Left ventricle myocardium superior (tissue), 1 donor: Measurements from ENCODE around the gene PUSL1. TPM values are rescaled to one million over a fixed set of nuclear protein-coding genes. Genes with fewer than 3 reads are reported as not detected.
A peak's percentile ranks its signal among the peaks of the same experiment; 100 is the strongest.

ENCODE experiments used
- ATAC-seq: fragments of 200-7000 bp; cut with Tn5 transposase; one replicate; pipeline ENCODE4 v1.9.1; 2020; ENCODE audit warnings: mild to moderate bottlenecking, moderate library complexity
- DNase-seq: peaks from one replicate; pipeline ENCODE4 v3.0.0-alpha.2; 2020
- intact Hi-C: fragments of 100-400 bp; cut with micrococcal nuclease; formaldehyde crosslinking; loops from one replicate; pipeline ENCODE4 v1.11.0; 2022
- long read RNA-seq: library from polyadenylated mRNA; unstranded; transcript quantifications from one replicate; pipeline ENCODE4 v2.0.0, GENCODE V29; 2021
- total RNA-seq: library from RNA; stranded (reverse); fragmentation: NEBNext Ultra II Directional; extraction: Animal tissue kit (Norgen Biotek cat#: 25700); gene quantifications from one replicate; pipeline ENCODE4 v1.2.1, GENCODE V29; 2021
- donor health status: DM: no; HTN: yes; CAD: no; lungs with severe emphysema.

PUSL1 gene, protein sequence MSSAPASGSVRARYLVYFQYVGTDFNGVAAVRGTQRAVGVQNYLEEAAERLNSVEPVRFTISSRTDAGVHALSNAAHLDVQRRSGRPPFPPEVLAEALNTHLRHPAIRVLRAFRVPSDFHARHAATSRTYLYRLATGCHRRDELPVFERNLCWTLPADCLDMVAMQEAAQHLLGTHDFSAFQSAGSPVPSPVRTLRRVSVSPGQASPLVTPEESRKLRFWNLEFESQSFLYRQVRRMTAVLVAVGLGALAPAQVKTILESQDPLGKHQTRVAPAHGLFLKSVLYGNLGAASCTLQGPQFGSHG
- total RNA-seq = 11.1 TPM
- long read RNA-seq, transcript PUSL1-201 (8 exons, 1,287 nt) = major isoform, 8 of 34 reads
- long read RNA-seq, partial matches to known transcripts = 17 of 34 reads
- long read RNA-seq, other reads (novel, unspliced or antisense) = 9 of 34 reads

DNA sequence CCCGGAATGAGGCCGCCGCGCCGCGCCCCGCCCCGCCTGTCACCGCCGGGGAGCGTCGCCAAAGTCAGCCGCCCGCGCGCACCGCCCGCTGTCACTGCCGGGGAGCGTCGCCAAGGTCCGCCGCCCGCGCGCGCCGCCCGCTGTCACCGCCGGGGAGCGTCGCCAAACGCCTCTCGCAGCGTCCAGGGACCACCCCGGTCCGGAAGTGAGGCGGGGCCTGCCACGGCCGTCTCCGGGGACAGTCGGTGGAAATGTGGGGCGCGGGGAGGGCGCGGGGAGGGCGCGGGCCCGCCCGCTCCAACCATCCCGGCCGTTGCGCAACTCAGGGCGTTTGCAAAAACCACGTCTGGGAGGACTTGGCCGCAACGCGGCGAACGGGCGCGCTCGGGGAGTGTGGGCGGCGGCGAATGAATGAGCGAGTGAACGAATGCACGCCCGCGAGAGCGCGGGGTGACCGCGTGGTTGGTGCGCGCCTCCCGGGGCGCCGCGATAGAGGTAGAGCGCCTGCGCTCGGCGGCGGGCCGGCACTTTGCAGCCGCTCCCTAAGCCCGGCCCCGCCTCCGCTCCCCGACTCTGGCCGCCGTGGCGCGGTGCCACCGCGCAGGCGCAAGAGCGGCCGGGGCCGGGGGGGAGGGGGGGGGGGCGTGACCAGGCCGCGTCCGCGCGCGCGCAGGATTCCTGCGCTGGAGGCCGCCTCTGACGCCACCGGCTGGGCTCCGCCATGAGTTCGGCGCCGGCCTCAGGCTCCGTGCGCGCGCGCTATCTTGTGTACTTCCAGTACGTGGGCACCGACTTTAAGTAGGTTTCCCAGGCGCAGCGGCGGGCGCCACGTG is at the start of gene PUSL1, which contains the start of gene ACAP3:
TSS of gene PUSL1 (plus strand) at position 675 of the 833 bp plus-strand sequence. CDS start at position 722, 47 bp downstream.
TSS of gene ACAP3 (minus strand) at position 8 of the 833 bp plus-strand sequence. CDS start 115 bp downstream, outside the sequence.
- ATAC-seq (peak; percentile 75), DNase-seq (peak; percentile 94)
- intact Hi-C loops = no loop called here

DNA sequence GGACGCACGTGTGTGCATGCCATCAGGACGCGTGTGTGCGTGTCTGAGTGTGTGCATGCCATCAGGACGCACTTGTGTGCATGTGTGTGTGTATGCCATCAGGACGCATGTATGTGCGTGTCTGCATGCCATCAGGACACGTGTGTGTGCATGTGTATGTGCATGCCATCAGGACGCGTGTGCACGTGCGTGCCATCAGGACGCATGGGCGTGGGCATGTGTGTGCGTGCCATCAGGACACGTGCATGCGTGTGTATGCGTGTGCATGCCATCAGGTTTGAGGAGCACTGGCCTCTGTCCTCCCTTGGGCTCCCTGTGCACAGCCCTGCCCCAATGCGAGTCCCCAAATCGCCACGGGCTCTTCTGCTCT is 49.3 kb upstream of the PUSL1 start:
- DNase-seq = no peak

DNA sequence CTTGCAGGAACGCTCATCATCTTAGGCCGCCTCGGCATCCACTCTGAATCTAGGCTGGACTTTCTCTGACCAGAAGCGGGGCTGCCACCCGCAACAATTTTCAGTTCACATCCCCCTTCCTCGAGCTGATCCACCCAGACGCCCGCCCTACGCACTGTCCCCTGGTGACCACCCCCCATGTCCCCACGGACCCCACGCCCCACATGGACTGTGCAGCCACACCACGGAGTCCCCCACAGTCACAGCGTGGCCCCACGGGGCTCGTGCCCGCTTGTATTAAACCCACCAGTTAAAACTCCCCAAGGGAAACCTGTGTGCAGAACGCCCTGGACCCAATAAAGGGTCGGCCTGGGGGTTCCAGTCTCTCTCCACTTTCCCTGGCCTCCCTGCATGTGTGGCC is 48.9 kb upstream of the PUSL1 start:
- intact Hi-C loops = no loop called here
- no peak for DNase-seq
- ATAC-seq = no peak

More for the DNA sequence above, 49.3 kb upstream of the PUSL1 start:
- ATAC-seq = no peak
- intact Hi-C loops = no loop called here

DNA sequence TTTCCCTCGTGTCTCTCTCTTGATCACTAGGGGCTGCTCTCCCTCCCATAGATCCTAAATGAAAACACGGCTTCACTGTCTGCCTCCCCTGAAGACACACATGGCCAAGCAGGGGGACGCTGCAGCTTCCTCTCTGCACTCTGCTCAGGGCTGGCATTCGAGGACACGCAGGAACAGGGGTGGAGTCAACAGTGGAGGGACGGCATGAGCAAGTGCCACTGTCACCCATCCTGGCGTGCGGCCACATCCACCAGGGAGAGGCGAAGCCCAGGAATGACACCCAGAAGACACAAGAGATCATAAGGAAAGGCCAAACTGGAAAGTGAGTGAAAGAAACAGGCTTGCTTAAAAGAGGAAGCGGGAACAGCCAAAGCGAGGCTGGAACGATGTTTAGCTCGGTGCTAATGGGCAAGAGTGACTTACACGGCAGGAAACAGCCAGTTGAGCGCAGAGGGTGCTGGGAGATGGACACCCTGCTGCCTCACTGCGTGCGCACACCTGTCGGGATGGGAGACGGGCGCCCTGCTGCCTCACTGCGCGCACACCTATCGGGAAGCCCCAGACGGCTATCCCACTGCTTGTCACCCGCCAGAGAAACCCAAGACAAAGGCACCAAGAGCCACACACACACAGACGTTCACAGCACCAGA is 48.3 kb upstream of the PUSL1 start:
- intact Hi-C loops = no loop called here
- peak; percentile 65 for DNase-seq
- peak; percentile 64 for ATAC-seq

DNA sequence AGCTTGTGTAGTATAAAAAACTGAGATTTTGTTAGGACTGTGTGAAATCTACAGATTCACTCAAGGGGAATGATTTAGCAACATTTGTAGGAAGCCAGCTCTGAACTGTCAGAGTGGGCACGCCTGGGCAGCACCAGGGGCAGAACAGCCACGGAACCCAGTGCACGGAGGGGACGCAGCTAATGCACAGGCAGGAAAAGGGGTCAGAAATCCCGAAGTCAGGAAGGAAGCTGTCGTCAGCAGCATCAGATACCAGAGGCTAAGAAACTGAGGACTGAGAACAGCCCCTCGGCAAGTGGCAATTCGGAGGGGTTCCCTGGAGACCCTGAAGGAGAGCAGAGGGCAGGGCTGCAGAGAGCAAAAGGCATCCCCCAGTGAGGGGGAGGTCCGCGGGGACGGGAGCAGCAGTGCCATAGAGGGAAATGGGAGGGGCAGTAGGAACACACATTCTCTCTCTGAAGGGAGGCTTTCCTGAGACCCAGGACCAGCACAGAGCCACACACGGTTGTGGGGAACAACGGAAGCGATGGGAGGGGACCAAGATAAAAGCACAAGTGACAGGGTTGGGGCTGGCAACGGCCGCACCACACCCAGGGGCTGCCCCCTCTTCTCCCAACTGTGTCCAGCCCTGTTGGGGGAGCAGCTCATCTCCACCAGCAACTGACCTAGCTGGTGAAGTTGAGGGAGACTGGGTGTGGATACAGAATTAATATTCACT is 47.4 kb upstream of the PUSL1 start:
- intact Hi-C loops = no loop called here
- ATAC-seq = peak; percentile 8
- DNase-seq = no peak

DNA sequence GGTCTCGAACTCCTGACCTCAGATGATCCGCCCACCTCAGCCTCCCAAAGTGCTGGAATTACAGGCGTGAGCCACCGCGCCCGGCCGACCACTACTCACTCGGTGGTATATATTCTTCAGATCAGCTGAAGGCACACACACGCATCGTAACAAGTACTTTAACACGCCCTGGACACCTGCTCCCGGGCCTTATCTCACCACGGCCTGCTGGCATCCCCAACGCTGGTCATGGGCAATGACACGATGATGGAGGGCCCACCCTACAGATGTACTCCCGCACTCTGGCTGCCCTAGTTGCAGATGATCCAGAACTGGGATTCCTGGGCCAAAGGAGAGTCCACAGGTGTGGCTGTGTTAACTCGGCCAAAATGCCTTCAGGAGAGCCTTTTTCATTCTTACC is 46.3 kb upstream of the PUSL1 start:
- DNase-seq (no peak), ATAC-seq (no peak)
- intact Hi-C loops = no loop called here

DNA sequence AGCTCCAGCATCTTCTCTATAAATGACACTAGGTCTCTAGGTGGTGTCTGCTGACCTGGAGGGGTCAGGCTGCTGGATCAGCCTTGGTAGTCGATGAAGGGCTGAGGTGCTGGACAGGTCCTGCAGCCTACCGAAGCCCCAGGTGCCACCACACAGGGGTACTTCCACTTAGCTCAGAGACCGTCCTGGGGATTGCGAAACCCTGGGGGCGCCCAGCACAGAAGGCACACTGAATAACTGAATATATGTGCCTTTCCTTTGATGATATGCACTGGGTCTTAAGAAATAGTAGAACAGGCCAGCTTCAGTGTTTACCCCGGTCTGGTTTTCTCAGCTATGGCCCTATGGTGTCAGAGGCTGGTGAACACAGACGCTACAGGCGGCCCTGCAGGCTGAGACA is 45.6 kb upstream of the PUSL1 start:
- no peak for ATAC-seq
- intact Hi-C loops = no loop called here
- DNase-seq = no peak

DNA sequence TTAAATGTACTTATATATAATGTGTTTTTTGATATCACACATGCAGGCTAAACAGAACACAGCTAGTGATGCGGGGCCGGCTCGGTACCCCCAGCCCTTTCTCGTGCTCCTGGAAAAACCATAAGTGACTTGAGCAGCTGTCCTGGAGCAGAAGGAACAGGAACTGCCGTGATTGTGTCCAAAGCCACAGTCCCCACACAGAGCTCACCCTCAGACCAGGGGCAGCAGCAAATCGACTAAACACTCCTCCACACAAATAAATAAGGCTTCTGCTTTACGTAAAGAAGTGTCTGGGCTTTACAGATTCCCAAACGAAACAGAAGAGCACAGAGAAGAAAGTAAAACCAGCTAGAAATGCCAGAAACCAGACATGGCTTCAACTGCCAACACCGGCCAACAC is 44.4 kb upstream of the PUSL1 start:
- no peak for DNase-seq
- no peak for ATAC-seq
- intact Hi-C loops = no loop called here

DNA sequence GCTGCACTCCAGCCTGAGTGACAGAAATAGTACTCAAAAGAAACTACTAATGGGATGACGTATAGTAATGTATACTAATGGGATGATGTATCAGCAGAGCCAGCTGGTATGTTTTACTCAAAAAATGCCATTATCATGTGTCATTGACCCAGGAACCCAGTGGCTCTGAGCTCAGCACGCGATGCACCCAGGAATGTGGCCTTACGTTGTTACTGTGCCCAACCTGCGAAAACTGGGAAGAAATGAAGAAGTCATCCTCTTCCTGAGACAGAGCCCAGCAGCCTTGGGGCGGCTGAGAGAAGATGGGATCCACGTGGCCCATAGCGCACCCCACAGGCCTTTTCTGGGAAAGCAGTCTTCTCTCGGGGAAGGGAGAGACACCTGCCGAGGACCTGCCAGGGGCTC is 43.5 kb upstream of the PUSL1 start:
- intact Hi-C loops = no loop called here
- ATAC-seq (no peak), DNase-seq (no peak)

DNA sequence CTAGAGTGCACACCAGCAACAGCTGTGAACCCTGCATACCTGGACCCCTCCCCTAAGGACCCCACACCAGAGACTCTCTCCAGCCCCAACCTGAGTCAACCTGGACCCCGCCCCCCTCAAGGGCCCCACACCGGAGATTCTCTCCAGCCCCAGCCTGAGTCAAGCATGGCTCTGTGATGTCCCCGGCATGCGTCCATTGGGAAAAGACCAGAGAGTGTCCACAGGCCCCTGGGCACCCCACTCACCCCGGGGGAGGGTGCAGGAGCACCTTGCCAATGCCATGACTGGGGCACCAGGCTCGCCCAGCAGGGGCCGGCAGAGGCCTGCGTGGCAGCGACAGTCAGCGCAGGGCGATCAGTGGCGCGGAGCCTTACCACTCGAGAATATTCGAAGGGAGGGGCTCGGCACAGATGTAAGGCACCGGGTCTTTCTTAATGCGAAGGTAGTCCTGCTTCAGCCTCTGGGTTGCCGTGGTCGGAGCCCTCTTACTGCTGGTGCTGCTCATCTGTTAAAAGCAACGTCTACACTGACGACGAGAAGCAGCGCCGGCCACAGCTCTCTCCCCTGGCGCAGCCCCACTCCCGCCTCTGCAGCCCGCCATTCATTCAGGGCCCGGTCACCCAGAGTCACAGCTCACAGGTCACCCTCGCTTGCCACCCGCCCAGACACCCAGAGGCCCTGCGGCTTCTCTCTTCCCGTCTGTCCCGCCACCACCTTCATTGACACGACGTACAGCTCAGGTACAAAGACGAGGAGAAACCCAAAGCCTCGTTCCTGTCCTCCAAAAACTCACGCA is 40.7 kb upstream of the PUSL1 start:
- no peak for ATAC-seq
- no peak for DNase-seq
- intact Hi-C loops = no loop called here

DNA sequence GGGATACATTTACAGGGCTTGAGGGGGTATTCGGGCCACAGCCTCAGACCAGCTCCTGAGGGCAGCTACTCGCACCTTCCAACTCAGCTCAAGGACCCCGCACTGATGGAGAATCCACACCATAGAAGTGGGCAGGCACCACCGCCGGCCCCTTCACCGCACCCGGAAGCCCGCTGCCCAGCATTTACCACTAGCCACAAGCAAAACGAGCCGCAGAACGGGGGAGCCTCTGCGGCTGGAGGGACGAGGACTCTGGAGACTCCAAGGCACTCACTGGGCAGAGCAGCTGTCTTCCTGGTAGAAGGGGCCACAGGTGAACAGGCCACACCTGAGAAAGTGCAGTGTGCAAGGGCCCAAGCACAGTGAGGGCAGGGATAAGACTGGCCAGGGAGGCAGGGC is 40.1 kb upstream of the PUSL1 start:
- no peak for ATAC-seq
- intact Hi-C loops = no loop called here
- DNase-seq = no peak

DNA sequence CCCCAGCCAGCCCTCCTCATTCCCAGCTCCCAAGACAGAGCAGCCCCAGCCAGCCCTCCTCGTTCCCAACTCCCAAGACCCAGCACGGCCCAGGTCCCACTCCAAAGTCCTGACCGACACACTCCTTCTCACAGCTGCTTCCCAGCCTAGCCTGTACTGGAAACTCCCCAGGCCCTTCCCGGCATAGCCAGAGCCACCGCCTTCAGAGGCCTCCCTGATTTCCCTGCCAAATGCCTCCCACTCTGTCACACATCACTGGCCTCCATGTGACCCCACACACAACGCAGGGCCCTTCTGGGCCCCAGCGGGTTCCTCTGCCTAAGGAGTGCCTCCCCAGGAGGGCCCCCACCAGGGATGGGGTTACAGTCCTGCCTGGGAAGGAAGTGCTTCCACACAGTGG is 37.6 kb upstream of the PUSL1 start:
- DNase-seq (no peak), ATAC-seq (no peak)
- intact Hi-C loops = no loop called here

DNA sequence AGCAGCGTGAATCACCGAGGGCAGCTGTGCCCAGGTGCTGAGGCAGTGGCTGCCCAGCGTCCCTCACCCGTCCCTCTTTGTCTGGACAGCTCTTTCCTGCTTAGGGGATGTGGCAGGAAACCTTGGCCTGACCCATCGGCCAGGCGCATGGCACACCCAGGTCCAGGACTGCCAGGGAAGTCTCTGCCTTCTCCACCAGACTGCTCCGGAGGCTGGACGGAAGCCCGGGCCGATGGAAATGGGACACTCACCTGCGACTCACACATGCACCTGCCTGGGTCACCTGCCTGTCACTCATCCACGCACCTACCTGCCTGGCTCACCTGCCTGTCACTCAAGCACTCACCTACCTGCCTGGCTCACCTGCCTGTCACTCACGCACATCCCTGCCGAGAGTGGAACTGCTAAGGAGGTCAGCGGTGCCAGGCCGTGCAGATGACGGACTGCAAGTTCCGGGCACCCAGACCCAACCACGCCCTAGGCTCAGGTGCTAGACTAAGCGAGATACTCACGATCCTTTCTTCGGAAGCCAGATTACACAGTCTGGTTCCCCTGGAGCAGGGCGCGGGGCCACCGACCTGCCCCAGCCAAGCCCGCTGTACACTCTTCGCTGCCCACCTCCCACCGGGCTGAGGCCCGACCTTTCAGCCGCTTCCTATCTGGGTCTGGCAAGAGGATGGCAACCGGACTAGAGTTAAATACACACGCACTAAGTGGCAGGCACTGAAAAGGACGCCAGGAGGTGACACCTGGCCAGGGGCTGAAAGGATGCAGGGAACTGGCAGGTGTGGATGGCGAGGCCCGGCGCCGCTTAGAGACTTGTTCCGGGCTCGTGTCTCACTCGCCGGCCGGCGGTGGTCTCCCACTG is 35.8 kb upstream of the PUSL1 start:
- no peak for DNase-seq
- no peak for ATAC-seq
- intact Hi-C loops = no loop called here

DNA sequence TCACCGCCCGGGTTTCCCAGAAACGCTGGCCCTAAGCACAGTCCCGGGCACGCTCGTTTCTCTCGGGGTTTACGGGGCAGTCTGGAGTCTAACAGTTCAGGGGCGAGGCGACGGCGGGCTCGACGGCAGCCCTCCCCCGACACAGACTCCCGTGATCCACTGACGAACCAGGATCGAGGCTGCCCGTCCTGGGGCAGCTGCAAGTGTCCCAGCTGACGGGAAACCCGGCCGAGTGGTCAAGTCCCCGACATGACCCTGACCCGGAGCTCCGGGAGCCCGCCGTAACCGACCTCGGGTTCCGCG is 35.2 kb upstream of the PUSL1 start:
- DNase-seq = no peak
- intact Hi-C loops = no loop called here
- no peak for ATAC-seq

DNA sequence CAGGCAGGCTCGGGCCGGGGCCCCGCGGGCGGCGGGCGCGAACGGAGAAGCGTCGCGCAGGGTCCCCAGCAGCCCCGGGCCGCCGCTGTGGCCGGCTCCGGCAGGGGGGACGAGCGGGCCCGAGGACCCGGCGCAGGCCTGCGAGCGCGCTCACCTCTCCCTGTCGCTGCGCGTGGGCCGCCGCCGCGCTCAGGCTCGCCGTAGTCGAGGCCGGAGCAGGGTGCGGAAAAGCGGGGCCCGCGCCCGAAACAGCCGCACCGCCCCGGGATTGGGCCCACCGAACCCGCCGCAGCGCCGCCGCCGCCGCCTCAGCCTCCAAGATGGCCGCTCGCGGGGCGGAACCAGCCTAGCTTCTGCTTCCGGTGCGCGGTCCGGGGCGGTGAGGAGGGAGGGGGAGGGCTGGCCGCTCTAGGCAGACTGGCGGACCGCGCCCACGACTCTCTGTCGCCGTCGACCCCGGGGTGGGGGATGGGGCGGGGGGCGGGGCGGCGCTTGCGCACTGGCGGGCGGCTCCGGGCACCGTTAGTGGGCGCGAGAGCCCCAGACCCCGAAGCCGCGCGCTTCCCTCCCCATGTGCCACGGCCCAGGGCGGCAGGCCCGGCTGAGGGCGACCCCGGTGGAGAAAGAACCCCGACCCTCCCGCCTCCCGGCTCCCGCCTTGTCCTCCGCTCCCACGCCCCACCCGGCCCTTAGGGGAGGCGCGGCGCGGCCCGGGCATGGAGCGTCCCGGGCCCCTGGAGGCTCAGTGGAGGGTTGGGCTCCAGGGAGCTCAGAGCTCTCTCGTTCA is 34.7 kb upstream of the PUSL1 start, which contains the start of gene UBE2J2:
TSS of gene UBE2J2 (minus strand) at position 343 of the 787 bp plus-strand sequence. CDS start 5,862 bp downstream, outside the sequence.
- peak; percentile 98 for ATAC-seq
- DNase-seq = peak; percentile 96
- intact Hi-C loops = no loop called here

DNA sequence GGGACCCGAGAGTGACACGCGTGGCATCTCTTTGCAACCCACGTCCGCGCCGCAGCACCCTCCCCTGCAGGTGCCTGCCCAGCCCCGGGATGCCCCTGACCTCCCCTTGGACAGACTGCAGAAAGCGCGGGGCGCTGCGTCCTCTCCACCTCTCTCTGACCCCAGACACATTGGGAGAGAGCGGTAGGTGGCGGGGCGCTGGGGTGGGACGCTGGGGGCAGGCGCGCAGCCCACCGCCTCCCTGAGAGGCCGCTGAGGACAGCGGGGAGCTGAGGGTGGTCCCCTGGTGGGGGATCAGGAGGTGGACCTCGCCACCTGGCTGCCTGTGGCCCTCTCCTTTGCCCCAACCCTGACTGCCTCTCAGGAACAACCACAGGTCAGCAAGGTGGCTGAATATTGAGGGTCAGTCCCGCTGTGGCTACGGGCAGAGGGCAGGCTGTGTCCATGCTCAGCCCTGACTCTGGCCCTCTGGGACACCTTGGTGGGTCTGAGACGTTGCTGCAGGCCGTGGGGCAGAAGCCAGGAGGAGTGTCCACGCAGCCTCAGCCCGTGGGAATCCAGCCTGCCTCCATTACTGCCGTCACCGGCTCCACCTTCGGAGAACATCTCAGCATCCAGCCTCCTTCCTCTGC is 34.0 kb upstream of the PUSL1 start:
- peak; percentile 53 for ATAC-seq
- intact Hi-C loops = no loop called here
- no peak for DNase-seq
